NCI-H1694 (cell line): ENCODE results near the gene CTNNA3.

ENCODE experiments used
- DNase-seq: peaks from one replicate; lab custom pipeline; 2025; lab: John Stamatoyannopoulos, UW

The CTNNA3 gene

DNA sequence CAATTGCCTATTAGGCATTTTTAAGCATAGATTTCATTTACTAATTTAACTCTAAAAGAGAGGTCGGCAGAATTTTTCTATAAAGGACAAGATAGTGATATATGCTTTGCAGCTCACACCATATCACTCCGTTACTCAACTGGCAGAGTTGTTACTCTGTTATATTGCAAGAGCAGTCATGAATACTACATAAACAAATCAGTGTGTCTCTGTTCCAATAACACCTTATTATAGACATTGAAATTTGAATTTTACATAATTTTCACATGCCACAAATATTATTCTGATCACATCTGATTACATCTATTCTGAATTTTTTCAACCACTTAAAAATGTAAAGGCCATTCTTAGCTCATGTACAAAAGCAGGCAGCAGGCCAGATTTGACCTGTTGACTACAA is 1624.1 kb downstream of the CTNNA3 start:
- no peak for DNase-seq

GRCh38 chr10:66058594-66058993 is 1637.4 kb downstream of the CTNNA3 start:
- no peak for DNase-seq

DNA sequence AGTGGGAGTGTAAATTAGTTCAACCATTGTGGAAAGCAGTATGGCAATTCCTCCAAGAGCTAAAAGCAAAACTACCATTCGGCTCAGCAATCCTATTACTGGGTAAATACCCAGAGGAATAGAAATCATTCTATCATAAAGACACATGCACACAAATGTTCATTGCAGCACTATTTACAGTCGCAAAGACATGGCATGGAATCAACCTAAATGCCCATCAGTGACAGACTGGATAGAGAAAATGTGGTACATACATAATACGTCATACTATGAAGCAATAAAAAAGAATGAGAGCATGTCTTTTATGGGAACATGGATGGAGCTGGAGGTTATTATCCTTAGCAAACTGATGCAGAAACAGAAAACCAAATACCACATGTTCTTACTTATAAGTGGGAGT is 1646.7 kb downstream of the CTNNA3 start:
- DNase-seq, result no peak

GRCh38 chr10:66045859-66046258 is 1650.1 kb downstream of the CTNNA3 start:
- no peak for DNase-seq

GRCh38 chr10:66041771-66042170 is 1654.2 kb downstream of the CTNNA3 start:
- no peak for DNase-seq

- DNase-seq, result no peak
These were observed 1657.4 kb downstream of the CTNNA3 start for GRCh38 chr10:66038623-66039022.

GRCh38 chr10:66026321-66026720 is 1669.7 kb downstream of the CTNNA3 start:
- no peak for DNase-seq

DNA sequence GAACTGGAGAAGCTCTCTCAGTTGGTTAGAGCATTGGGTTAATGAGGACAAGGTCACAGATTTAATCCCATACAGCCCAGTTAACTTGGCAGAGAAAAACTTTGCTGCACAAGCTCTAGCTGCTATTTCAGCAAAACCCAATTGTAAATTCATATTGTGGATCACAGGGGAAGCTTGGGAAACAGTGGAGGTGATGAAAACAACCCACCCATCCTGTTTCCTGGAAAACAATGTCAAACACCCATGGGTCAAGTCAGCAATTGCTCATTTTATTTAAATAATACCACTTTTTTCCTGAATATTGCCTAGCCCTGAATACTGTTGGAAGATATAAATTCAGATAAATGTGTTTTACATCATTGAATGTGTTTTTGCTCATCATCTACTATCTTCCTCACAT is 1670.8 kb downstream of the CTNNA3 start:
- no peak for DNase-seq

- DNase-seq, result no peak
These were observed 1674.6 kb downstream of the CTNNA3 start for GRCh38 chr10:66021423-66021822.

GRCh38 chr10:66008221-66008620 is 1687.8 kb downstream of the CTNNA3 start:
- DNase-seq, result no peak

GRCh38 chr10:66006411-66006810 is 1689.6 kb downstream of the CTNNA3 start:
- DNase-seq, result no peak

DNA sequence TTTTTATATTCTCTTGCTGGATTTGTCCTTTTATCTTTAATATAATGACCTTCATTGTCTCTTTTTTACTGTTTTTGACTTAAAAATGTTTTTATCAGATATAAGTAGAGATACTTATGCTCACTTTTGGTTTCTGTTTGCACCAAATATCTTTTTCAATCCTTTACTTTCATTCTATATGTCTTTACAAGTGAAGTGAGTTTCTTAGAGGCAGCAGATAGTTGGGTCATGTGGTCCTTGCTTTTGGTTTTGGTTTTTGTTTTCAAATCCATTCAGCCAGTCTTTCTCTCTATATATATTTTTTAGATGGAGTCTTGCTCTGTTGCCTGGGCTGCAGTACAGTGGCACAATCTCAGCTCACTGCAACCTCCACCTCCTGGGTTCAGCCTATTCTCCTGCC is 1702.5 kb downstream of the CTNNA3 start:
- DNase-seq, result no peak

DNA sequence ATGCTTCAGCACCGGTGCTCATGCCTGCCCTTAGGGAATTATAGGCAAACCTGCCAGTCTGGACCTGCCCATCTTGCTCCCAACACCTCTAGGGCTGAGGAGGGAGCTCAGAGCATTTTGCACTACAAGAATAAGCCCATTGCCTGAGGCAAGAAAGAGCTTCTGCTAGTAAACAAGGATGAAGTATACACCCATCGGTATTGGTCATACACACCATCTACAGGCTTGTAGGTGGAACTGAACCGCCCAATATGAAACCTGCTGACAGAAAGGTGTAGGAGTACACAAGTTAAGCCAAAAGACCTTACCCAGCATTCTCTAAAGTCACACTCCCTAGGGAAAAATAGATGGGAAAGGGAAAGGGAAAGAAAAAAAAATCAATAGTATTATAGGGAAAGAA is 1727.1 kb downstream of the CTNNA3 start:
- DNase-seq, result no peak

DNA sequence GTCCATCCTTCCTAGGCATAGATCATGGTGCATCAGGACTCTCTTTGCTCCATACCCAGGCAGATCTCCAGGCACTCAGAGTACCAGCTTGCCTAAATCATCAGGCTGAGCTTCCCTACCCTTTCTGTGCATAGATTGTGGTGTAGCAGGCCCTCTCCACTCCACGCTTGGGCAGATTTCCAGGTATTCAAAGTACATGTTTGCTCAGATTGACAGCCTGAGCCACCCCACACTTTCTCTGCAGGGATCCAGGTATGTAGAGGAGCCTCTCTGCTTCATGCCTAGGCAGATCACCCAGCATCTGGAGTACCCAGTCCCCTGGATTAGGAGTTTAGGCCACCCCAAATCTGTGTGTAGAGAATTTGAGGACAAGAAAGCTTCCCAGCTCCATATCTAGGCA is 1727.6 kb downstream of the CTNNA3 start:
- no peak for DNase-seq

- DNase-seq, result no peak
These were observed 1731.8 kb downstream of the CTNNA3 start for GRCh38 chr10:65964205-65964604.

DNA sequence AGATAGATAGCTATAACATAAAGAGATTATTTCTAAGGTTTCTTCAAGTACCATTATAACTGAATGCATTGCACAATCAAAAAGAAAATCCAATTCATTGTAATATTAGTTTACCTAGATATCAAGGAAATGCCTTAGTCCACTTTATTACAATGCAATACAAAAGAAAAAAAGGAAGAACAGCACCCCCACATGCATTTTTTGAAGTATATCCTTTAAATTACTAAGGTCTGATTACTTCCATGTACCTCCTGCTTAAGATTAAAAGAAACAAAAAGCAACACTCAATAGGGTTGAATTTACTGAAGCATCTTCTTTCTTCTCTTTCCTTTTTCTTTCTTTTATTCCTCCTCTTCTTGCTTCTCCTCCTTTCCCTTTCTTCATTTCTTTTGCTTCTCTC is 1743.9 kb downstream of the CTNNA3 start:
- DNase-seq, result no peak

GRCh38 chr10:65950075-65950474 is 1745.9 kb downstream of the CTNNA3 start:
- DNase-seq, result no peak

DNA sequence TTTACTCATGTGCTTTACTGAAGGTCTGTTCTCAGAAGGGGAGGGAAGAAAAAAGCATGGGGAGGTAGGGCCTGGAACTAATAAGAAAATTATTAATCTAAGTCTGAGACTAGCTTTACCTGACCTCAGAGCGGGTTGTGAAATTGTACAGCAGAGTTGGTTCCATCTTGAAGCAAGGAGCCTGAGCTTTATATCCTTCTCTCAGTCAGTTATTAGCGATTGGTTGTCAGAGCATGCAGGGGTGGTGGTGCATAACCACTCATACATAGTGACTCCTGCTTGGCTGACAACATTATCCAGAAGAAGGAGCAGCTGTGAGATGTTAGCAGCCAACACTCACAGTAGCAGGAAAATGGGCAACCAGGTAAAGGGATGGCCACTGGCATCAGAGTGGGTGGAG is 1746.5 kb downstream of the CTNNA3 start:
- DNase-seq, result no peak

- DNase-seq, result no peak
These were observed 1750.9 kb downstream of the CTNNA3 start for GRCh38 chr10:65945061-65945460.

GRCh38 chr10:65943451-65943850 is 1752.5 kb downstream of the CTNNA3 start:
- DNase-seq, result no peak

DNA sequence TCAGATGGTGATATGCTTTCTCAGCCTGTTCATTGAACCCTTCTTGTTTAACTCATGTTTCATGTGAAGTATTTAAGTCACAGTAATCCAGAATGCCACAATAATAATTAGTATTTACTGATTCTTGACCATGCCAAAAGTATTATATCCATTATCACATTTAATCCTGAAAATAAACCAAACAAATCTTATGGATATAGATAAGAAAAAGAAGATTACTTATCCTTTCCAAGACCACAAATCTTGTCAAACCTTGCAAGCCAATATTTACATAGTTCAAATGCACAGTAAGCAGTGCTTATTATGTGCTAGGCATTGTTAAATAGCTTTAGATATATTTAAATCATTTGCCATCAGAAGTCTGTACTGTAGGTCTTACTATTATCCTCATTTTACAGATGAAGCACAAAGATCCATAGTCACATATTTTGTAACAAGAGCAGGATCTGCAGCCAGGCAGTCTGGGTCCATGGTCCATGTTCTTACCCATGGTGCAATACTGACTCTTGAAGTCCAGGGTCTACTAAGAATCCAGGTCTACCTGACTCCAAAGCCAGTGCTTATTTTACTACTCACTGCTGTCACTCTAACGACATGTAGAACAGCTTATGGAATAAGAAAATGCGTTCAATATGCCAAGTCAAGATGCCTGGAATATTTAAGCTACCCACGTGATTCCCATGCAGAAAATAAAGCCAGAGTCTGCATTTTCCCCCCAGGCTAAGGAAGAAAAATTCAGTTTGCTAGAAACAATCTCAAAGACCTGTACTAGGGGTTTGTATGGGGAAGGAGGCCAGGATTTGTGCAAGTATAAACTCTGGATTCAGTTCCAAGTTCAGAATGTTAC is 1755.0 kb downstream of the CTNNA3 start:
- DNase-seq, result no peak

GRCh38 chr10:65940105-65940504 is 1755.9 kb downstream of the CTNNA3 start:
- DNase-seq, result no peak

GRCh38 chr10:65931291-65932070 is 1764.5 kb downstream of the CTNNA3 start:
- DNase-seq, result no peak
